ENCODE results near the gene NCEH1.
A peak's percentile ranks its signal among the peaks of the same experiment; 100 is the strongest.
"Not testable (repeated sequence)": the region's sequence is repeated elsewhere in the genome, so short reads cannot be mapped to it uniquely, and the experiment has no call there.

NCEH1 gene

GRCh38 chr3:172673210-172673679 lies 37.6 kb downstream of the NCEH1 start:
- peak; percentile 70 for DNase-seq

- DNase-seq = no peak
Measured at GRCh38 chr3:172669021-172669420, 41.8 kb downstream of the NCEH1 start.

- DNase-seq = peak; percentile 90
Measured at GRCh38 chr3:172666873-172667694, 43.8 kb downstream of the NCEH1 start.

- DNase-seq = peak; percentile 61
Measured at GRCh38 chr3:172666181-172666872, 44.5 kb downstream of the NCEH1 start.

- not testable (repeated sequence) for DNase-seq
Measured at GRCh38 chr3:172665510-172665909, 45.4 kb downstream of the NCEH1 start.

GRCh38 chr3:172660421-172660820 lies 50.4 kb downstream of the NCEH1 start:
- DNase-seq = not testable (repeated sequence)

- no peak for DNase-seq
Measured at GRCh38 chr3:172659246-172660002, 51.4 kb downstream of the NCEH1 start.

- DNase-seq = no peak
Measured at GRCh38 chr3:172658344-172659245, 52.3 kb downstream of the NCEH1 start.

- DNase-seq = no peak
Measured at GRCh38 chr3:172656602-172657001, 54.3 kb downstream of the NCEH1 start.

- DNase-seq = no peak
Measured at GRCh38 chr3:172655388-172655787, 55.5 kb downstream of the NCEH1 start.

GRCh38 chr3:172654470-172654869 lies 56.4 kb downstream of the NCEH1 start:
- DNase-seq = no peak

- DNase-seq = no peak
Measured at GRCh38 chr3:172653004-172653572, 57.8 kb downstream of the NCEH1 start.

GRCh38 chr3:172651936-172652625 lies 58.8 kb downstream of the NCEH1 start:
- DNase-seq = no peak

GRCh38 chr3:172649987-172650386 lies 60.9 kb downstream of the NCEH1 start:
- DNase-seq = no peak

- no peak for DNase-seq
Measured at GRCh38 chr3:172648747-172649146, 62.1 kb downstream of the NCEH1 start.

GRCh38 chr3:172647823-172648222 lies 63.0 kb downstream of the NCEH1 start:
- DNase-seq = peak; percentile 98

GRCh38 chr3:172647080-172647479 lies 63.8 kb downstream of the NCEH1 start:
- no peak for DNase-seq

GRCh38 chr3:172646439-172647015 lies 64.3 kb downstream of the NCEH1 start:
- DNase-seq = peak; percentile 89

GRCh38 chr3:172644258-172644657 lies 66.6 kb downstream of the NCEH1 start:
- no peak for DNase-seq

GRCh38 chr3:172643506-172644179 lies 67.2 kb downstream of the NCEH1 start:
- no peak for DNase-seq
